ENCODE data around the gene CALHM5. TPM values are rescaled to one million over a fixed set of nuclear protein-coding genes. Genes with fewer than 3 reads are reported as not detected.

Gene CALHM5
- total and polyA plus RNA-seq, 2 of the 4 experiments (the other 2 are of a cell fraction) = 3.3 to 10.8 TPM

GRCh38 chr6:116483616-116484015 is 27.8 kb upstream of the CALHM5 start:
- Histone ChIP-seq H3K56ac (ENCODE audit: extremely low read depth, insufficient read depth, low read length) (no peak overlapping the region), H3K36me3 (ENCODE audit: control insufficient read depth, insufficient read depth, low read length) (no peaks in the 10 kb centered on the region), H4K20me1 (ENCODE audit: insufficient read depth, low read length) (no peaks in the 10 kb centered on the region), H4K91ac (ENCODE audit: insufficient read depth, low read depth, low read length) (no peak overlapping the region), H2BK5ac (ENCODE audit: low read depth, low read length, poor library complexity, severe bottlenecking) (no peak overlapping the region), H3K4me1 (ENCODE audit: control insufficient read depth, insufficient read depth, low read length) (no peaks in the 10 kb centered on the region), H2BK20ac (ENCODE audit: low read depth, low read length) (no peak overlapping the region), H2AK5ac (ENCODE audit: low read depth, low read length) (no peak overlapping the region), H3K27me3 (ENCODE audit: control insufficient read depth, insufficient read depth, low read length) (no peaks in the 10 kb centered on the region; the same call in 1 of the 2 replicates), H3K14ac (replicated peaks; ENCODE audit: low read depth, low read length) (no peak overlapping the region), H3K4me2 (ENCODE audit: low read depth, low read length) (no peak overlapping the region), H2AK9ac (replicated peaks; ENCODE audit: low read depth, low read length, poor library complexity) (no peak overlapping the region), H3K27ac (ENCODE audit: insufficient read depth, low read length) (no peak overlapping the region), H3K9ac (ENCODE audit: low read depth, low read length) (no peak overlapping the region), H3K4me3 (ENCODE audit: insufficient read depth, low read depth, low read length) (no peak overlapping the region), H3K4ac (ENCODE audit: low read depth, low read length) (no peak overlapping the region), H4K8ac (ENCODE audit: low read depth in 2 of 2, low read length in 2 of 2) (no peak overlapping the region), H2AFZ (replicated peaks; ENCODE audit: low read length, poor library complexity) (no peak overlapping the region), H4K5ac (ENCODE audit: low read depth, low read length) (no peak overlapping the region), H3K79me1 (ENCODE audit: low read depth in 1 of 2, low read length in 2 of 2) (no peaks in the 10 kb centered on the region), H3K18ac (ENCODE audit: low read depth, low read length) (no peak overlapping the region), H2BK15ac (ENCODE audit: low read depth, low read length) (no peak overlapping the region), H3K9me1 (ENCODE audit: insufficient read depth, low read length) (no peaks in the 10 kb centered on the region), H3K23ac (ENCODE audit: low read depth, low read length) (no peak overlapping the region), H2BK120ac (ENCODE audit: low read depth, low read length) (no peak overlapping the region), H3K9me3 (ENCODE audit: control insufficient read depth, insufficient read depth, low read length) (no peaks in the 10 kb centered on the region)
- no peak for TF ChIP-seq NFE2L2 (IDR thresholded peaks at IDR 0.05; ENCODE audit: low read depth, low read length)
- no peak for TF ChIP-seq RFX5 (IDR thresholded peaks at IDR 0.05; ENCODE audit: low read depth, low read length)
- TF ChIP-seq MAZ (IDR thresholded peaks at IDR 0.05; ENCODE audit: borderline replicate concordance, low read depth, low read length) = no peak
- TF ChIP-seq POLR2A (IDR thresholded peaks at IDR 0.05; ENCODE audit: low read depth, low read length) = no peak
- no peak for TF ChIP-seq RCOR1 (IDR thresholded peaks at IDR 0.05; ENCODE audit: insufficient replicate concordance, low read length)
- TF ChIP-seq CTCF (conservative IDR thresholded peaks at IDR 0.05; ENCODE audit: low read depth, low read length) = no peak
- no peak for TF ChIP-seq MXI1 (IDR thresholded peaks at IDR 0.05; ENCODE audit: borderline replicate concordance, low read depth, low read length)
- TF ChIP-seq FOS (IDR thresholded peaks at IDR 0.05; ENCODE audit: low read depth, low read length) = no peak
- no peak for TF ChIP-seq CHD1 (IDR thresholded peaks at IDR 0.05; ENCODE audit: low read depth, low read length)
- no peak for TF ChIP-seq BHLHE40 (IDR thresholded peaks at IDR 0.05; ENCODE audit: low read depth, low read length)
- no peak for TF ChIP-seq ELK1 (IDR thresholded peaks at IDR 0.05; ENCODE audit: borderline replicate concordance, low read depth, low read length)
- TF ChIP-seq MAFK (IDR thresholded peaks at IDR 0.05; ENCODE audit: low read depth, low read length) = no peak
- no peak for TF ChIP-seq USF2 (IDR thresholded peaks at IDR 0.05; ENCODE audit: low read depth, low read length)
- no peak for TF ChIP-seq RAD21 (IDR thresholded peaks at IDR 0.05; ENCODE audit: low read length)
- no peak for TF ChIP-seq SMC3 (IDR thresholded peaks at IDR 0.05; ENCODE audit: low read depth, low read length)
- TF ChIP-seq CEBPB (IDR thresholded peaks at IDR 0.05; ENCODE audit: low read depth, low read length) = no peak
- DNase-seq (no peak), ATAC-seq (ENCODE audit: low read depth) (no peak)
- POLR2A ChIA-PET (ENCODE audit: unreplicated experiment) = no interaction called here
- intact Hi-C loops (cut with micrococcal nuclease) = no loop called here
- in situ Hi-C loops (cut with MboI; ENCODE audit: low sequenced_read_pairs) = no loop called here
- CTCF ChIA-PET = no interaction called here
- WGBS, 2 experiments (ENCODE audit: extremely low coverage in 2 of 2, insufficient read length in 1 of 2) = no CpG with 5 or more reads among the region's 2 CpGs
- BruUV-seq (replicated peaks) = no TSS peak
- dilution Hi-C loops (cut with HindIII; ENCODE audit: low sequenced_read_pairs, unreplicated experiment) = no loop called here
